GM12873 (cell line): ENCODE data around the gene ATG16L1.

Experiments used
- TF ChIP-seq, protein P1 (sequence below): IDR thresholded peaks from 2 replicates; pipeline ENCODE4 v1.5.1; 2012; ENCODE audit warnings: low read depth, mild to moderate bottlenecking, moderate library complexity, low read length, control low read depth; ENCODE audit not compliant: insufficient read depth; ENCODE audit errors: missing control alignments

ATG16L1 gene

DNA sequence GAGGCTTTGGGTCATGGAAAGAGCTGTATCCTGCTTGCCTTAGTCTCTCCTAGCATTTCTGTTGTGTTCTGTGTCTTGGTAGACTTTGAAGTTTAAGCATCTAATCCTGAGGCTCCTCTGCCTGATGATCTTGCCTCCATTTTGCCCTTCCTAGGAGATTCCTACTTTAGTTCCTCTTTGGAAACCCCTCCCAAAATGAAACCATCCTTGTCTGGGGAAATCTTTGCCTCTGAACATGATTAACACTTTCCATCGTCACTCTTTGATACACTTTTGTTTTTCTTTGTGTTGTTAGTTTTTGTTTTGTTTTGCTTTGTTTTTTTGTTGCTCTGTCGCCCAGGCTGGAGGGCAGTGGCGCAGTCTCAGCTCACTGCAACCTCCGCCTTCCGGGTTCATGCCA, 9.2 kb downstream of the ATG16L1 start:
- TF ChIP-seq, protein P1, sequence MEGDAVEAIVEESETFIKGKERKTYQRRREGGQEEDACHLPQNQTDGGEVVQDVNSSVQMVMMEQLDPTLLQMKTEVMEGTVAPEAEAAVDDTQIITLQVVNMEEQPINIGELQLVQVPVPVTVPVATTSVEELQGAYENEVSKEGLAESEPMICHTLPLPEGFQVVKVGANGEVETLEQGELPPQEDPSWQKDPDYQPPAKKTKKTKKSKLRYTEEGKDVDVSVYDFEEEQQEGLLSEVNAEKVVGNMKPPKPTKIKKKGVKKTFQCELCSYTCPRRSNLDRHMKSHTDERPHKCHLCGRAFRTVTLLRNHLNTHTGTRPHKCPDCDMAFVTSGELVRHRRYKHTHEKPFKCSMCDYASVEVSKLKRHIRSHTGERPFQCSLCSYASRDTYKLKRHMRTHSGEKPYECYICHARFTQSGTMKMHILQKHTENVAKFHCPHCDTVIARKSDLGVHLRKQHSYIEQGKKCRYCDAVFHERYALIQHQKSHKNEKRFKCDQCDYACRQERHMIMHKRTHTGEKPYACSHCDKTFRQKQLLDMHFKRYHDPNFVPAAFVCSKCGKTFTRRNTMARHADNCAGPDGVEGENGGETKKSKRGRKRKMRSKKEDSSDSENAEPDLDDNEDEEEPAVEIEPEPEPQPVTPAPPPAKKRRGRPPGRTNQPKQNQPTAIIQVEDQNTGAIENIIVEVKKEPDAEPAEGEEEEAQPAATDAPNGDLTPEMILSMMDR = no peak

DNA sequence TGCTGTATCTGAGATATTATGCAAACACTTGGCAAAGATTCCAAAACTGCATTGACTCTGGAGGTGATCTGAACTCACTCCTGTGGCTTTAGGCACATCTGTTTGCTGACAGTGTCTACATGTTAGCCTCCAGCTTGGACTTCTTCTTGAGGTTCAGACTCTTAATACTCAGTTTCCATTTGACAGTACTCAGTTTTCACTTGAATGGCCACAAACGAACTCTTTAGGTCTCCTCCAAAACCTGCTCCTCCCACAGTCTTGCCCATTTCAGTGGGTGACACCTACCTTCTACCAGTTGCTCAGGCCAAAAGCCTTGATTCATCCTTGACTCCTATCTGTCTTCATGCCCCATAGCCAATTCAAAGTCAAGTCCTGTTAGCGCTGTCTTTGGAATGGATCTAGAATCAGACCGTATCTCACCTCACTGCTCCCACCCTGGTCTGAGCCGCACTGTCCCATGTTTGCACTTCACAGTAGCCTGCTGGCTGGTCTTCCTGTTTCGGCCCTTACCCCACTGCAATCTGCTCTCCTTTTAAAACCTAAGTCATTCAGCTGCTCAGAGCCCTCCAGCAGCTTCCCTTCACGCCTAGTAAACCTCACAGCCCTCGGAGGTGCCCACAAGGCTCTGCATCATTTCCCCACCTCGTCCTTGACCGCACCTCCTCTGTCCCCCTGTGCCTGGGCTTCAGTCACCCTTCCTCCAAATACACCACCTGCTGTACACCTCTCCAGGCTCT, 10.5 kb downstream of the ATG16L1 start:
- TF ChIP-seq, protein P1 = no peak

DNA sequence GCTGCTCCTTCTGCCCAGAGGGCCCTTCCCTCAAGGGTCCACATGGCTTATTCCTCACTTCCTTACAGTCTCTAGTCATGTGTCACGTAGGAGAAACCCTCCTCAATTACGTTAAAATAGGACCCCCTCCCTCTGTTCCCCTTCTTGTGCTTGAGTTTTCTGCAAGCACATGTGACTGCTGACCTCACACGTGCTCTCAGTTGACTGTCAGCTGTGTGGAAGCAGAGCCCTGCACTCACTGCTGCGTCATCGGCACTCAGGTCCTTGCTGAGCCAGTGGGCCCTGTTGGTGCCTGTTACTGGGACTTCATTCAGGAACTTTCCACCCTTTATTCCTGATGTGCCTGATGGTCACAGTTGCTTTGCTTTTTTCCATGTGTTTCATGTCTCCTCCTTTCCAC, 11.1 kb downstream of the ATG16L1 start:
- TF ChIP-seq, protein P1 = no peak

DNA sequence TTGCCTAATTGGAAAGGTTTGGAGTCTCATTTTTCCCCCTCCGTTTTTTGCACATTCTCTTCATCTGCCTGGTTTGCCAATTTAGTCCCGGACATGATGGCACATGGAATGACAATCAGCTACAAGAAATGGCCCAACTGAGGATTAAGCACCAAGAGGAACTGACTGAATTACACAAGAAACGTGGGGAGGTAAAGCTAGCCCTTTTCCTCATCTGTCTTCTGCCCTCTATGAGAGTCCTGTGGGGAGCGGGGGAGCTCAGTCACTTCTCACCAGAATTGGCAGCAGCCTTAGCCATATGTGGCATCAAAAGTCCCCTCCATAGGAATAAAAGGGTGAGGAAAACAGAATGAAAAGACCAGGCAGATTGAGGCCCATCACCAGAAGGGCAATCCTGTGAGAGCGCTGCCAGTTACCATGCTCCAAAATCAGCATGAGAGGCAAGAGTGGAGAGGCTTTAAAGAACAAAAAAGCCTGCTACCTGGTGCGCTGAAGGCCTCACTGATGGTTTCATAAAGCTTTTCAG, 11.6 kb downstream of the ATG16L1 start:
- TF ChIP-seq, protein P1 = no peak

DNA sequence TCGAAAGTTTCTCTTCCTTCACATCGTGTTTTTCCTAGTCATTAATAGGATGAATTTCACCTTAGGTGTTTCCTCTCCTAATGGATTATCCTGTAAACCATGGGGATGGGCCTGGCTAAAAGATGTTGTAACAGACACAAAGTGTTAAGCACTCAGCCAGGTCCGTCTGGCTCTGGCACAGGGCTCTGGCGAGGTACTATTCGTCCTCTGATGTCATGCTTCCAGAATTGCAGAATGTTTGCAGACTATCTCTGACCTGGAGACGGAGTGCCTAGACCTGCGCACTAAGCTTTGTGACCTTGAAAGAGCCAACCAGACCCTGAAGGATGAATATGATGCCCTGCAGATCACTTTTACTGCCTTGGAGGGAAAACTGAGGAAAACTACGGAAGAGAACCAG, 13.2 kb downstream of the ATG16L1 start:
- TF ChIP-seq, protein P1 = no peak

DNA sequence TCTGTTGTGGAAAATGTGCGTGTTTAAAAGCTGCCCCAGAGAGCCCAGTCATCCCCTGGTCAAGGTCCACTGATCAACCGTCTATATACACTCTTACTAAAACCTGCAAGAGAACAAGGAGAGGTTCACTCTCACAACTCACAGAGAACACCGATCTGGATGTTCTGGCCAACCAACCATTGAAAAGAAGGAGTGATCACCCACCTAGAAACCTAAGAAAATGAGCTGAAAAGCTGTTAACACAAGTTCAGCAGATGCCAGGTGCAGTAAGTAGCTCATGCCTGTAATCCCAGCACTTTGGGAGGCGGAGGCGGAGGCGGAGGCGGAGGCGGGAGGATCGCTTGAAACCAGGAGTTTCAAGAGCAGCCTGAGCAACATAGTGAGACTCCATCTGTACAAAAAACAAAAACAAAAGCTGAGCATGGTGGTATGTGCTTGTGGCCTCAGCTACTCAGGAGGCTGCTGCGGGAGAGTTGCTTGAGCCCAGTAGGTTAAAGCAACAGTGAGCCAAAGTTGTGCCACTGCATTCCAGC, 14.5 kb downstream of the ATG16L1 start:
- TF ChIP-seq, protein P1 = no peak

DNA sequence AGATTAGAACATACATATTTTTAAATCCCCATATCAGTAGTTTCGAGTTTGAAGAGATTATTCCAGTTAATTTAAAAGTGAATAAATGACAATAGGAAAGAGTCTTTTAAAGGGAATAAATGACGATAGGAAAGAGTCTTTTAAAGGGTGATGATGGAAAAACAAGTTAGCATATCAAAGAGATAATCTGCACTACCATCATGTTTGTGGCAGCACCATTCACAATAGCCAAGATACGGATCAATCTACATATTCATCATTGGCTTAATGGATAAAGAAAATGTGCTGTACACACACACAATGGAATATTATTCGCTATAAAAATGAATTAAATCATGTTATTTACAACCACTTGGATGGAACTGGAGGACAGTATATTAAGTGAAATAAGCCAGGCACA, 15.0 kb downstream of the ATG16L1 start:
- TF ChIP-seq, protein P1 = no peak
